ENCODE measurements around the gene TEKT4.
A peak's percentile ranks its signal among the peaks of the same experiment; 100 is the strongest.

The TEKT4 gene

DNA sequence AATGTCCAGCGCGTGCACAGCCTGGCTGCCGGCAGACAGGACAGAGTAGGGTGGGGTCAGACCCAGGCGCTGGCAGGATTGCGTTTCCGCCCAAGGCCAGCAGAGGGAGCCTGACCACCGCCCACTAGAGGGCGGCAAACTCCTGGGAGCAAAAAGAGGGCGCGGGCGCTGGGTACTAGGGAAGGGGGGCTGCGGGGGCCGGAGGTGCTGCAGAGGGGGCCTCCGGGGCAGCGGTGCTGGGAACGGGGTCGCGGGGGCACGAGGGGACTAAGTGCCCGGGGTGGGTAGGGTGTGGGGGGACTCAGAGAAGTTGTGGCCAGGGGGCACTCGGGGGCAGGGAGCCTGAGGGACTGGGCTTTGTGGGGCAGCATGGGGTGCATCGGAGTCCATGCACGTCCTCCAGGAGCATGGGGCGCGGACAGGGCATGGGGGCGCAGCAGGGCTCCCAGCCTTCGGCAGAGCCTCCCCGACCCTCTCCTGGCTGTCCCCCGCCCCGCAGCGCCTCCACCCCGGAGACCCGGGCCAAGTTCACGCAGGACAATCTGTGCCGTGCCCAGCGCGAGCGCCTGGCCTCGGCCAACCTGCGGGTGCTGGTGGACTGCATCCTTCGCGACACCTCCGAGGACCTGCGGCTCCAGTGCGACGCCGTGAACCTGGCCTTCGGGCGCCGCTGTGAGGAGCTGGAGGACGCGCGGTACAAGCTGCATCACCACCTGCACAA is 3.2 kb downstream of the TEKT4 start:
- Histone ChIP-seq H3K27ac (replicated peaks) (no peak overlapping the region), H3K4me3 (replicated peaks; ENCODE audit: insufficient read depth, low read length) (no peak overlapping the region), H3K27me3 (ENCODE audit: insufficient read depth, poor library complexity, severe bottlenecking) (peaks cover 5% of the 10 kb centered on the region)
- TF ChIP-seq, protein P1, sequence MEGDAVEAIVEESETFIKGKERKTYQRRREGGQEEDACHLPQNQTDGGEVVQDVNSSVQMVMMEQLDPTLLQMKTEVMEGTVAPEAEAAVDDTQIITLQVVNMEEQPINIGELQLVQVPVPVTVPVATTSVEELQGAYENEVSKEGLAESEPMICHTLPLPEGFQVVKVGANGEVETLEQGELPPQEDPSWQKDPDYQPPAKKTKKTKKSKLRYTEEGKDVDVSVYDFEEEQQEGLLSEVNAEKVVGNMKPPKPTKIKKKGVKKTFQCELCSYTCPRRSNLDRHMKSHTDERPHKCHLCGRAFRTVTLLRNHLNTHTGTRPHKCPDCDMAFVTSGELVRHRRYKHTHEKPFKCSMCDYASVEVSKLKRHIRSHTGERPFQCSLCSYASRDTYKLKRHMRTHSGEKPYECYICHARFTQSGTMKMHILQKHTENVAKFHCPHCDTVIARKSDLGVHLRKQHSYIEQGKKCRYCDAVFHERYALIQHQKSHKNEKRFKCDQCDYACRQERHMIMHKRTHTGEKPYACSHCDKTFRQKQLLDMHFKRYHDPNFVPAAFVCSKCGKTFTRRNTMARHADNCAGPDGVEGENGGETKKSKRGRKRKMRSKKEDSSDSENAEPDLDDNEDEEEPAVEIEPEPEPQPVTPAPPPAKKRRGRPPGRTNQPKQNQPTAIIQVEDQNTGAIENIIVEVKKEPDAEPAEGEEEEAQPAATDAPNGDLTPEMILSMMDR (IDR thresholded peaks at IDR 0.05; ENCODE audit: insufficient read depth, low read length): peak; percentile 83
- no peak for TF ChIP-seq SPI1 (IDR thresholded peaks at IDR 0.05; ENCODE audit: borderline replicate concordance, low read depth)
- TF ChIP-seq POLR2AphosphoS5 (IDR thresholded peaks at IDR 0.05; ENCODE audit: low read depth): no peak
- TF ChIP-seq, protein P2, sequence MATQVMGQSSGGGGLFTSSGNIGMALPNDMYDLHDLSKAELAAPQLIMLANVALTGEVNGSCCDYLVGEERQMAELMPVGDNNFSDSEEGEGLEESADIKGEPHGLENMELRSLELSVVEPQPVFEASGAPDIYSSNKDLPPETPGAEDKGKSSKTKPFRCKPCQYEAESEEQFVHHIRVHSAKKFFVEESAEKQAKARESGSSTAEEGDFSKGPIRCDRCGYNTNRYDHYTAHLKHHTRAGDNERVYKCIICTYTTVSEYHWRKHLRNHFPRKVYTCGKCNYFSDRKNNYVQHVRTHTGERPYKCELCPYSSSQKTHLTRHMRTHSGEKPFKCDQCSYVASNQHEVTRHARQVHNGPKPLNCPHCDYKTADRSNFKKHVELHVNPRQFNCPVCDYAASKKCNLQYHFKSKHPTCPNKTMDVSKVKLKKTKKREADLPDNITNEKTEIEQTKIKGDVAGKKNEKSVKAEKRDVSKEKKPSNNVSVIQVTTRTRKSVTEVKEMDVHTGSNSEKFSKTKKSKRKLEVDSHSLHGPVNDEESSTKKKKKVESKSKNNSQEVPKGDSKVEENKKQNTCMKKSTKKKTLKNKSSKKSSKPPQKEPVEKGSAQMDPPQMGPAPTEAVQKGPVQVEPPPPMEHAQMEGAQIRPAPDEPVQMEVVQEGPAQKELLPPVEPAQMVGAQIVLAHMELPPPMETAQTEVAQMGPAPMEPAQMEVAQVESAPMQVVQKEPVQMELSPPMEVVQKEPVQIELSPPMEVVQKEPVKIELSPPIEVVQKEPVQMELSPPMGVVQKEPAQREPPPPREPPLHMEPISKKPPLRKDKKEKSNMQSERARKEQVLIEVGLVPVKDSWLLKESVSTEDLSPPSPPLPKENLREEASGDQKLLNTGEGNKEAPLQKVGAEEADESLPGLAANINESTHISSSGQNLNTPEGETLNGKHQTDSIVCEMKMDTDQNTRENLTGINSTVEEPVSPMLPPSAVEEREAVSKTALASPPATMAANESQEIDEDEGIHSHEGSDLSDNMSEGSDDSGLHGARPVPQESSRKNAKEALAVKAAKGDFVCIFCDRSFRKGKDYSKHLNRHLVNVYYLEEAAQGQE (IDR thresholded peaks at IDR 0.05; ENCODE audit: insufficient replicate concordance, low read depth): no peak
- TF ChIP-seq GABPA (IDR thresholded peaks at IDR 0.05; ENCODE audit: low read depth): no peak
- DNase-seq (ENCODE audit: low read depth in 1 of 2, low spot score in 1 of 2): peak; percentile 5 to 55

DNA sequence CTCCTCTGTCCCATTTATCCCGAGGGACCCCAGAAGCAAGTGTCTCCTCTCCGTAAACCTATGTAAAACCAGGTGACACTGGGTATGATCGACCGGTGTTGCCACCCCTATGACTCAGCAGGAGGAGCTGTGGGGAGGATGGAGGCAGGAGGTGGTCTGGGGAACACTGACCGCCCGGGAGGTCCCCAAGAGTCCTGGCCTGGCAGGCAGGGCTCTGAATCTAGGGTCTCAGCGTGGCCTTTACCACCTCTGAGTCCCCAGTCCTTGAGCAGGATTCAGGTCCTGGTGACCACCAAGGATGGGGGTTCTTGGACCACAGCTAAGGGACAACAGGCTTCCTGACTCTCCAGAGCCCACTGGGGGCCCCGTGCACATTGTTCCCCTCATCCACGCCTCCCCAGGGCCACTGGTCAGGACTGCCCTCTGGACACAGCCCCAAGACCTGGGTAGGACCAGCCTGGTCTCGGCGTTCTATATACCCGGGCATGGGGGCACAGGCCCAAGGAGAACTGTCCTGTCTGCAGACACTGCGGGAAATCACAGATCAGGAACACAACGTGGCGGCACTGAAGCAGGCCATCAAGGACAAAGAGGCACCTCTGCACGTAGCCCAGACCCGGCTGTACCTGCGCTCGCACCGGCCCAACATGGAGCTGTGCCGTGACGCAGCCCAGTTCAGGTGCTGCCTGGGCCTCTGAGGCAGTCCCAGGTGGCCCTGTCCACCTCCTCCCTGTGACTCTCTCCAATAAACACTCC is 4.0 kb downstream of the TEKT4 start:
- Histone ChIP-seq H3K27ac (replicated peaks) (no peak overlapping the region), H3K27me3 (ENCODE audit: insufficient read depth, poor library complexity, severe bottlenecking) (peaks cover 5% of the 10 kb centered on the region), H3K4me3 (replicated peaks; ENCODE audit: insufficient read depth, low read length) (no peak overlapping the region)
- no peak for DNase-seq (ENCODE audit: low read depth in 1 of 2, low spot score in 1 of 2)
- TF ChIP-seq, protein P1 (IDR thresholded peaks at IDR 0.05; ENCODE audit: insufficient read depth, low read length): no peak

DNA sequence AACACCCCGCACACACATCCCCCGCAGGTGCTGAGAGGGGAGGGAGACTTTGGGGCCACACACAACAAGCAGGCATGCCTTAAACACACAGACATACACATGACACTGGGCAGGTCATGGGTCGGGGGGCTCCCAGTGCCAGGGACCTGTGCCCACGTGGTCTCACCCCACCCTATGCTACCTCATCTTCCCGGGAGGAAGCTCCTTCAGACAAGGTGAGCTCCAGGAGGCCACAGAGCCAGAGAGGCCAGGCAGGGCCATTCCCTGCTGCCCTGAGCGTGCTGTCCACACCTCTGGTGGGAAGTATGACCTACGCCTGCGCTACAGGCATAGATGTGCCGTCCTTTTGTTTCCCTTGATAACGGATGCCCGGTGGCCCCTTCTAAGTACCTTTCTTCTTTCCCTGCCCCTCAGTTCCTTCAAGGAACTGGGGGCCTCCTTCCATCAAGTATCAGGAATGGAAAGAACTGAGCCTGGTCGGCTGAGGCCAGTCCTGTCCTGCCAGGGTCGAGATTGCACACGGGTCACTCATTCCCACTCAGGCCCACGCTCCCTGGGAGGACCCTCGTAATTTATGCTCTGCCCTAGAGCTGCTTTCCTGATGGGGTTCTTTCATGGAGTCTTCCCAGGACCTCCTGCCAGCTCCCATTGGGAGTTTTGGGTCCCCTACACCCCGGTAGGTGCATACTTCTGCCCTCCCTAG is 4.7 kb downstream of the TEKT4 start:
- H3K4me3 ChIP-seq (replicated peaks; ENCODE audit: insufficient read depth, low read length): no peak overlapping the region
- no peak overlapping the region for H3K27ac ChIP-seq (replicated peaks)
- H3K27me3 ChIP-seq (ENCODE audit: insufficient read depth, poor library complexity, severe bottlenecking): peaks cover 5% of the 10 kb centered on the region
- TF ChIP-seq, protein P1 (IDR thresholded peaks at IDR 0.05; ENCODE audit: insufficient read depth, low read length): no peak
- TF ChIP-seq SPI1 (IDR thresholded peaks at IDR 0.05; ENCODE audit: borderline replicate concordance, low read depth) (no peak), POLR2AphosphoS5 (IDR thresholded peaks at IDR 0.05; ENCODE audit: low read depth) (no peak), GABPA (IDR thresholded peaks at IDR 0.05; ENCODE audit: low read depth) (no peak)
- TF ChIP-seq, protein P2 (IDR thresholded peaks at IDR 0.05; ENCODE audit: insufficient replicate concordance, low read depth): no peak
- DNase-seq (ENCODE audit: low read depth in 1 of 2, low spot score in 1 of 2): no peak

Measured in HL-60 (cell line).